HL-60 (cell line): ENCODE measurements around the gene FBXO47.

Experiments used
- DNase-seq, 2 experiments: peaks; one replicate each; pipeline ENCODE4 v3.0.0-alpha.2; 2010 to 2020; ENCODE audit warnings: low read depth in 1 of 2, low spot score in 1 of 2
- H3K27ac ChIP-seq: fragments of 250-450 bp; sonication (Bioruptor Pico); replicated peaks from 2 replicates; pipeline ENCODE4 v1.5.1; 2020; ENCODE audit warnings: mild to moderate bottlenecking, moderate library complexity
- H3K27me3 ChIP-seq: fragments of 250-450 bp; sonication (Bioruptor Pico); 2 replicates; pipeline ENCODE4 v1.5.1; 2021; ENCODE audit warnings: mild to moderate bottlenecking, moderate library complexity; ENCODE audit not compliant: insufficient read depth, poor library complexity, severe bottlenecking
- H3K4me3 ChIP-seq: replicated peaks from 2 replicates; pipeline ENCODE4 v1.5.1; 2011; ENCODE audit warnings: mild to moderate bottlenecking, control low read depth, low read length; ENCODE audit not compliant: insufficient read depth
- GABPA ChIP-seq: IDR thresholded peaks from 2 replicates; pipeline ENCODE4 v1.6.1; 2012; ENCODE audit warnings: low read depth
- POLR2AphosphoS5 ChIP-seq: IDR thresholded peaks from 2 replicates; pipeline ENCODE4 v1.6.1; 2012; ENCODE audit warnings: low read depth
- REST ChIP-seq: IDR thresholded peaks from 2 replicates; pipeline ENCODE4 v1.6.1; 2012; ENCODE audit warnings: low read depth; ENCODE audit not compliant: insufficient replicate concordance
- SPI1 ChIP-seq: IDR thresholded peaks from 2 replicates; pipeline ENCODE4 v1.6.1; 2012; ENCODE audit warnings: low read depth, mild to moderate bottlenecking, borderline replicate concordance
- TF ChIP-seq, protein P1 (sequence below): IDR thresholded peaks from one replicate; pipeline ENCODE4 v1.5.1; 2011; ENCODE audit warnings: low read length, control low read depth, inconsistent platforms; ENCODE audit not compliant: insufficient read depth

FBXO47 gene

GRCh38 chr17:38925263-38925995 lies 41.8 kb downstream of the FBXO47 start, which contains the start of gene LASP1NB:
TSS of gene LASP1NB (plus strand) at chr17:38925614.
- Histone ChIP-seq H3K27me3 (no peaks in the 10 kb centered on the region), H3K27ac (peak within 1 kb of the TSS; percentile 43), H3K4me3 (no peak within 1 kb of the TSS)
- TF ChIP-seq GABPA (no peak), POLR2AphosphoS5 (no peak), REST (no peak), SPI1 (no peak)
- TF ChIP-seq, protein P1, sequence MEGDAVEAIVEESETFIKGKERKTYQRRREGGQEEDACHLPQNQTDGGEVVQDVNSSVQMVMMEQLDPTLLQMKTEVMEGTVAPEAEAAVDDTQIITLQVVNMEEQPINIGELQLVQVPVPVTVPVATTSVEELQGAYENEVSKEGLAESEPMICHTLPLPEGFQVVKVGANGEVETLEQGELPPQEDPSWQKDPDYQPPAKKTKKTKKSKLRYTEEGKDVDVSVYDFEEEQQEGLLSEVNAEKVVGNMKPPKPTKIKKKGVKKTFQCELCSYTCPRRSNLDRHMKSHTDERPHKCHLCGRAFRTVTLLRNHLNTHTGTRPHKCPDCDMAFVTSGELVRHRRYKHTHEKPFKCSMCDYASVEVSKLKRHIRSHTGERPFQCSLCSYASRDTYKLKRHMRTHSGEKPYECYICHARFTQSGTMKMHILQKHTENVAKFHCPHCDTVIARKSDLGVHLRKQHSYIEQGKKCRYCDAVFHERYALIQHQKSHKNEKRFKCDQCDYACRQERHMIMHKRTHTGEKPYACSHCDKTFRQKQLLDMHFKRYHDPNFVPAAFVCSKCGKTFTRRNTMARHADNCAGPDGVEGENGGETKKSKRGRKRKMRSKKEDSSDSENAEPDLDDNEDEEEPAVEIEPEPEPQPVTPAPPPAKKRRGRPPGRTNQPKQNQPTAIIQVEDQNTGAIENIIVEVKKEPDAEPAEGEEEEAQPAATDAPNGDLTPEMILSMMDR = no peak
- DNase-seq = no peak

- no peaks in the 10 kb centered on the region for H3K27me3 ChIP-seq
- TF ChIP-seq REST (no peak), POLR2AphosphoS5 (no peak), SPI1 (no peak), GABPA (no peak)
- TF ChIP-seq, protein P1 = no peak
- no peak overlapping the region for H3K27ac ChIP-seq
- no peak for DNase-seq
- no peak overlapping the region for H3K4me3 ChIP-seq
Observed at GRCh38 chr17:38922538-38923297, 44.5 kb downstream of the FBXO47 start.

GRCh38 chr17:38921756-38922411 lies 45.3 kb downstream of the FBXO47 start:
- peak in 1 of 2 experiments; percentile 64 for DNase-seq
- peak; percentile 52; the same call in 1 of the 2 replicates for TF ChIP-seq SPI1
- no peak for TF ChIP-seq REST
- Histone ChIP-seq H3K27ac (no peak overlapping the region; the same call in 1 of the 2 replicates), H3K27me3 (no peaks in the 10 kb centered on the region), H3K4me3 (no peak overlapping the region)
